NCI-H1092 (cell line): ENCODE data around the gene TMCO4.
"Not testable (repeated sequence)": the region's sequence is repeated elsewhere in the genome, so short reads cannot be mapped to it uniquely, and the experiment has no call there.

Source experiments
- DNase-seq: peaks from one replicate; lab custom pipeline; 2025; lab: John Stamatoyannopoulos, UW

Gene TMCO4

DNA sequence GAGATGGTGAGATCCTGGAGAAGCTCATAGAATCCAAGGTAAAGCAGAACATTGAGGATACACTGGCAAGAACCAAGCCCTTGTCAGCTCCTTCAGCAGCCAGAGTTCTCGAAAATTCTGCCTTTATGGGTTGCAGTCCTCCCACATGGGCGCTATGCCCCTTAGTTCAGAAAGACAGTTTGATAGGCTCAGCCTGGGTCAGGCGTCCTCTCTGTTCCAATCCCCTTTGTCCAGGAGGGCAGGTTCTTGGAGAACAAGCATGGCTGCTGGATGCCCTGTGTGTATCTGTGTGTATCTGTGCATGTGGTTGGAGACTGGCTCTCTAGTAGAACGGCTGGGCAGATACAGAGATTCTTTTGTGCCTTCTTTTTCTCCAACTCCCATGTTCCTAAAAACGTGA lies 163.7 kb downstream of the TMCO4 start:
- no peak for DNase-seq

DNA sequence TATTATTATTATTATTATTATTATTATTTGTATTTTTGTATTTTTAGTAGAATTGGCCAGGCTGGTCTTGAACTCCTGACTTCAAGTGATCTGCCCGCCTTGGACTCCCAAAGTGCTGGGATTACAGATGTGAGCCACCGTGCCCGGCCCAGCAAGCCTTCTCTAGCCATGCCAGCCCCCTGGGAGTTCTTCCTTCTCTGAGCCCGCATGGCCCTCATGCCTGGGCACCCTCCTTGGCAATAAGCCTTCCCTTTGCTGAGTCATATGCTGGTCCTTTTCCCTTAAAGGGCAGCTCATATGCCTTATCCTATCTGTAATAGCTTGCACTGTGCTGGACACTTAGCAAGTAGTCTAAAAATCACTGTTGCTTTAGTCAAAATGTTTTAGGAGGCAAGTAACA lies 164.1 kb downstream of the TMCO4 start:
- DNase-seq: no peak

- DNase-seq: not testable (repeated sequence)
Measured at GRCh38 chr1:19635064-19635463, 164.7 kb downstream of the TMCO4 start.

DNA sequence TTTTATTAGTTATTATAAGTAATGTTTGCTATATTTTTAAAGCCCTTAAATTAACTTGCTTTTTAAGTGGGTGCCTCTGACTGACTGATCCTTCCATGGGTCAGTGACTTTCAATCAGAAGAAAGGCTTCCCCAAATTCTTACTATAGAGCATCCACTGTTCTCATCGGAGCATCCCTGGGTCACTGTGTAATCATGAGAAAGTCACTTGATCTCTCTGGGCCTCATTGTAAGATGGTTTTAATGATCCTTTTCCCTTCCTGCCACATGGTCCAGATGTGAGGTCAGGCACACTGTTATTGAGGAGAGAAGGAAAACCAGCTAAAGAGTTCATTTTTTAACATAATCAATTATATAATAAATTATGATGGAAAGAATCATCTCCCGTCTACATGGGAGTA lies 166.6 kb downstream of the TMCO4 start:
- no peak for DNase-seq
